HEK293 (cell line): ENCODE measurements around the gene GMDS.

Source experiments
- ATF2 ChIP-seq: fragments of 450-650 bp; formaldehyde crosslinking; IDR thresholded peaks from 2 replicates; pipeline ENCODE4 v1.5.1; 2016; ENCODE audit warnings: missing biosample characterization, missing genetic modification characterization, low read depth
- GFI1B ChIP-seq: fragments of 450-650 bp; formaldehyde crosslinking; IDR thresholded peaks from 2 replicates; pipeline ENCODE4 v1.5.1; 2016; ENCODE audit warnings: missing biosample characterization, missing genetic modification characterization
- OSR2 ChIP-seq: fragments of 450-650 bp; formaldehyde crosslinking; IDR thresholded peaks from 2 replicates; pipeline ENCODE4 v1.5.1; 2016; ENCODE audit warnings: missing biosample characterization, missing genetic modification characterization
- PRDM10 ChIP-seq: fragments of 450-650 bp; formaldehyde crosslinking; IDR thresholded peaks from 2 replicates; pipeline ENCODE4 v1.5.1; 2016; ENCODE audit warnings: missing biosample characterization, missing genetic modification characterization
- RBAK ChIP-seq: fragments of 450-650 bp; formaldehyde crosslinking; IDR thresholded peaks from 2 replicates; pipeline ENCODE4 v1.5.1; 2016; ENCODE audit warnings: missing biosample characterization, missing genetic modification characterization
- SCRT2 ChIP-seq: fragments of 450-650 bp; formaldehyde crosslinking; IDR thresholded peaks from 2 replicates; pipeline ENCODE4 v1.5.1; 2016; ENCODE audit warnings: missing biosample characterization, missing genetic modification characterization
- TCF7L2 ChIP-seq: IDR thresholded peaks from 2 replicates; pipeline ENCODE4 v1.6.1; 2011; ENCODE audit warnings: low read depth, mild to moderate bottlenecking, inconsistent platforms, low read length, moderate library complexity, borderline replicate concordance
- ZBTB8A ChIP-seq: fragments of 450-650 bp; formaldehyde crosslinking; IDR thresholded peaks from 2 replicates; pipeline ENCODE4 v1.5.1; 2016; ENCODE audit warnings: missing biosample characterization, missing genetic modification characterization
- ZNF18 ChIP-seq: fragments of 450-650 bp; formaldehyde crosslinking; IDR thresholded peaks from 2 replicates; pipeline ENCODE4 v1.5.1; 2016; ENCODE audit warnings: missing biosample characterization, missing genetic modification characterization
- ZNF19 ChIP-seq: fragments of 450-650 bp; formaldehyde crosslinking; IDR thresholded peaks from 2 replicates; pipeline ENCODE4; 2016; ENCODE audit warnings: missing biosample characterization, missing genetic modification characterization, low read depth
- ZNF292 ChIP-seq: fragments of 450-650 bp; formaldehyde crosslinking; IDR thresholded peaks from 2 replicates; pipeline ENCODE4 v1.5.1; 2016; ENCODE audit warnings: low read depth, missing biosample characterization, missing genetic modification characterization, borderline replicate concordance
- ZNF335 ChIP-seq: fragments of 450-650 bp; formaldehyde crosslinking; conservative IDR thresholded peaks from 2 replicates; pipeline ENCODE4 v1.5.1; 2016; ENCODE audit warnings: missing biosample characterization, missing genetic modification characterization
- ZNF362 ChIP-seq: fragments of 450-650 bp; formaldehyde crosslinking; IDR thresholded peaks from 2 replicates; pipeline ENCODE4 v1.5.1; 2016; ENCODE audit warnings: missing biosample characterization, missing genetic modification characterization
- ZNF488 ChIP-seq: fragments of 450-650 bp; formaldehyde crosslinking; IDR thresholded peaks from 2 replicates; pipeline ENCODE4 v1.5.1; 2016; ENCODE audit warnings: missing biosample characterization, missing genetic modification characterization
- ZNF549 ChIP-seq: fragments of 450-650 bp; IDR thresholded peaks from 2 replicates; pipeline ENCODE4 v1.5.1; 2018; ENCODE audit warnings: missing biosample characterization, missing genetic modification characterization, mild to moderate bottlenecking, inconsistent platforms, moderate library complexity
- ZNF664 ChIP-seq: fragments of 450-650 bp; formaldehyde crosslinking; IDR thresholded peaks from 2 replicates; pipeline ENCODE4 v1.5.1; 2016; ENCODE audit warnings: missing biosample characterization, missing genetic modification characterization
- ZSCAN5A ChIP-seq: fragments of 450-650 bp; formaldehyde crosslinking; IDR thresholded peaks from 2 replicates; pipeline ENCODE4 v1.5.1; 2016; ENCODE audit warnings: missing biosample characterization, missing genetic modification characterization
- ZXDB ChIP-seq: fragments of 450-650 bp; formaldehyde crosslinking; IDR thresholded peaks from 2 replicates; pipeline ENCODE4 v1.5.1; 2016; ENCODE audit warnings: missing biosample characterization, missing genetic modification characterization

The GMDS gene

GRCh38 chr6:1821513-1822183 is 423.8 kb downstream of the GMDS start (continued):
- TF ChIP-seq ZNF19 (tag by site-specific recombination) (no peak), ZNF18 (tag by site-specific recombination) (peak; percentile 76), TCF7L2 (0 out of 2 replicates have a peak, but pooled peaks have one; percentile 21), ZNF664 (tag by site-specific recombination) (no peak), GFI1B (tag by site-specific recombination) (no peak), RBAK (no peak), ZXDB (tag by site-specific recombination) (peak; percentile 66), PRDM10 (0 out of 2 replicates have a peak, but pooled peaks have one; percentile 11), ZBTB8A (tag by site-specific recombination) (0 out of 2 replicates have a peak, but pooled peaks have one; percentile 26), SCRT2 (tag by site-specific recombination) (no peak), ZNF335 (peak; percentile 86), ZNF362 (tag by site-specific recombination) (peak; percentile 94), ZSCAN5A (no peak), ZNF292 (tag by site-specific recombination) (no peak), ATF2 (peak; percentile 13; the same call in 1 of the 2 replicates), ZNF549 (tag by site-specific recombination) (no peak), ZNF488 (tag by site-specific recombination) (no peak), OSR2 (tag by site-specific recombination) (peak; percentile 87)
